Tibial nerve (tissue), 3 donors: ENCODE results near the gene NQO1.

Source experiments
- CTCF ChIP-seq, 5 experiments: fragments of 200-600 bp in 3 of 5; fragments of 450-650 bp in 2 of 5; sonication (generic) in 3 of 5; IDR thresholded peaks; one replicate each; pipeline ENCODE4 v1.5.1; 2016 to 2019; ENCODE audit warnings: antibody characterized with exemption in 5 of 5, mild to moderate bottlenecking in 3 of 5, moderate library complexity in 2 of 5
- POLR2A ChIP-seq, 2 donors: fragments of 450-650 bp; IDR thresholded peaks; one replicate each; pipeline ENCODE4 v1.6.1; 2017; ENCODE audit warnings: antibody characterized with exemption in 2 of 2, mild to moderate bottlenecking in 2 of 2, moderate library complexity in 2 of 2

DNA sequence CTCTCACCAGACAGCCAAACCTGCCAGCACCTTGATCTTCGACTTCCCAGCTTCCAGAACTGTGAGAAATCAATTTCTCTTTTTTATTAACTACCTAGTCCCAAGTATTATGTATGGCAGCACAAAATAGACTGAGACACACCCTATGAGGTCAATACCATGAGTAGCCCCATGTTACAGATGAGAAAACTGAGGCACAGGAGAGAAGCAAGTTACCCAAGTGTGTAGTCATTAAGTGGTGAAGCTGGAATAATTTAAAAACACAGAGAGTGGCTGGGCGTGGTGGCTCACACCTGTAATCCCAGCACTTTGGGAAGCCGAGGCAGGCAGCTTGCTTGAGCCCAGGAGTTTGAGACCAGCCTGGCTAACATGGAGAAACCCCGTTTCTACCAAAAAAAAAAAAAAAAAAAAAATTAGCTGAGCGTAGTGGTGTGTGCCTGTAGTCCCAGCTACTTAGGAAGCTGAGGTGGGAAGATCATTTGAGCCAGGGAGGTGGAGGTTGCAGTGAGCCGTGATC is 4.9 kb downstream of the NQO1 start:
- TF ChIP-seq CTCF (IDR thresholded peaks at IDR 0.05) (no peak), POLR2A (IDR thresholded peaks at IDR 0.05) (no peak)
